ENCODE data around the gene ARPC2.

DNA sequence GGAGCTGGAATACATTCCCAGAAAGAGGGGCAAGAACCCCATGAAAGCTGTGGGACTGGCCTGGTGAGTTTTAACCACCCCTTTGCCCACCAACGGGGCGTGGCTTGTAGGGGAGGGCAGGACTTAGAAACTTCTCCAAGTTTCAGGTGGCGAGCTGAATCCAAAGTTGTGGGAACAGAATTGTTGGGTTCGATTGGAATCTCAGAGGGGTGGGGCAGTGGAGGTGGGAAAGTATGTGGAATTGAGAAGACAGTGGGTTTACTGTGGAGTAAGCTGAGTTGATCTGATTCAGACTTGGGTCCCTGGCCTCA is 54.5 kb downstream of the ARPC2 start:
- TF ChIP-seq, protein P1, sequence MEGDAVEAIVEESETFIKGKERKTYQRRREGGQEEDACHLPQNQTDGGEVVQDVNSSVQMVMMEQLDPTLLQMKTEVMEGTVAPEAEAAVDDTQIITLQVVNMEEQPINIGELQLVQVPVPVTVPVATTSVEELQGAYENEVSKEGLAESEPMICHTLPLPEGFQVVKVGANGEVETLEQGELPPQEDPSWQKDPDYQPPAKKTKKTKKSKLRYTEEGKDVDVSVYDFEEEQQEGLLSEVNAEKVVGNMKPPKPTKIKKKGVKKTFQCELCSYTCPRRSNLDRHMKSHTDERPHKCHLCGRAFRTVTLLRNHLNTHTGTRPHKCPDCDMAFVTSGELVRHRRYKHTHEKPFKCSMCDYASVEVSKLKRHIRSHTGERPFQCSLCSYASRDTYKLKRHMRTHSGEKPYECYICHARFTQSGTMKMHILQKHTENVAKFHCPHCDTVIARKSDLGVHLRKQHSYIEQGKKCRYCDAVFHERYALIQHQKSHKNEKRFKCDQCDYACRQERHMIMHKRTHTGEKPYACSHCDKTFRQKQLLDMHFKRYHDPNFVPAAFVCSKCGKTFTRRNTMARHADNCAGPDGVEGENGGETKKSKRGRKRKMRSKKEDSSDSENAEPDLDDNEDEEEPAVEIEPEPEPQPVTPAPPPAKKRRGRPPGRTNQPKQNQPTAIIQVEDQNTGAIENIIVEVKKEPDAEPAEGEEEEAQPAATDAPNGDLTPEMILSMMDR (IDR thresholded peaks at IDR 0.05 in 4 of 5, conservative IDR thresholded peaks at IDR 0.05 in 1 of 5) = no peak
- no peak for TF ChIP-seq POLR2A (IDR thresholded peaks at IDR 0.05)

Measured in gastrocnemius medialis (tissue), 4 donors.